ENCODE results near the gene NCK2. TPM values are rescaled to one million over a fixed set of nuclear protein-coding genes. Genes with fewer than 3 reads are reported as not detected.

Gene NCK2
- total and polyA plus RNA-seq, 9 of the 15 experiments (the other 6 are each of a cell fraction or from before 2014, with no cell fraction given), result 0.90 to 27.9 (median 15.9) TPM

DNA sequence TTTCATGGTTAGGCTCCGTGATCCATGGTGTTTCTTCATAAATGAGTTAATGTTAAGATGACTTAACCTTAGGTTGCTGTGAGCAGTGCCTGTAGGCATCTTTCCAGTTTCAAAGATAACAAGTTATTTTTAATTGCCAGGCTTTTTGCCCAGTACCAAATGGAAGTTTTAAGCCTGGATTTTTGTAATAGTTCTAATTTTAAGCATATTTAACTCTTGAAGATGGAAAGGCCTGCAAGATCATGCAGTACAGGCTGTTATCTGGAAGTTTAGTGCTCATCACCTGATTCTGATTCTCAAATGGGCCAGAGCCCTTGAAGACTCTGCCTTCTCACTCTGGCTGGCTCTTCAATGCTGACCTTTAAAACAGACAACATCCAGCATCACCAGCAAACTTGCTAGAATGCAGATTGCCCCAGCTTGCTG, 141.3 kb downstream of the NCK2 start:
- in situ Hi-C loops (cut with MboI), result no loop called here
- Histone ChIP-seq H3K27ac (ENCODE audit: extremely low read depth, low read depth, low read length) (no peak overlapping the region), H3K9me3 (replicated peaks; ENCODE audit: control insufficient read depth, insufficient read depth, low read depth, low read length) (no peaks in the 10 kb centered on the region; the same call in 1 of the 2 replicates), H4K20me1 (replicated peaks; ENCODE audit: control insufficient read depth, insufficient read depth, low read length) (no peaks in the 10 kb centered on the region), H3K4me3 (no peak overlapping the region), H3K4me1 (replicated peaks in 1 of 2; ENCODE audit: control insufficient read depth in 2 of 2, insufficient read depth in 2 of 2, low read length in 2 of 2) (peaks cover 0 to 8% of the 10 kb centered on the region in 2 experiments; a peak in 1 of 5 replicates), H3K9ac (ENCODE audit: insufficient read depth in 1 of 2, low read depth in 2 of 2, low read length in 2 of 2) (no peak overlapping the region), H3K27me3 (ENCODE audit: control insufficient read depth in 2 of 2, insufficient read depth in 2 of 2, low read length in 2 of 2) (no peaks in the 10 kb centered on the region), H3K4me2 (ENCODE audit: insufficient read depth, low read length) (no peak overlapping the region), H3K9me1 (ENCODE audit: control insufficient read depth, insufficient read depth, low read length) (no peaks in the 10 kb centered on the region), H3K36me3 (ENCODE audit: control insufficient read depth, insufficient read depth, low read length) (peaks cover 5% of the 10 kb centered on the region; the same call in 1 of the 3 replicates), H2AFZ (ENCODE audit: low read depth, low read length) (no peak overlapping the region), H3K79me2 (ENCODE audit: control insufficient read depth, insufficient read depth, low read length) (no peaks in the 10 kb centered on the region; the same call in 2 of the 3 replicates)
- no TSS peak for BruUV-seq (replicated peaks)
- ATAC-seq (no peak), DNase-seq (ENCODE audit: extremely low read depth in 1 of 4, low spot score in 3 of 4) (no peak), FAIRE-seq (no peak)
- CTCF ChIA-PET (ENCODE audit: low intra/inter-chr PET ratio), result no interaction called here
- TF ChIP-seq, protein P1, sequence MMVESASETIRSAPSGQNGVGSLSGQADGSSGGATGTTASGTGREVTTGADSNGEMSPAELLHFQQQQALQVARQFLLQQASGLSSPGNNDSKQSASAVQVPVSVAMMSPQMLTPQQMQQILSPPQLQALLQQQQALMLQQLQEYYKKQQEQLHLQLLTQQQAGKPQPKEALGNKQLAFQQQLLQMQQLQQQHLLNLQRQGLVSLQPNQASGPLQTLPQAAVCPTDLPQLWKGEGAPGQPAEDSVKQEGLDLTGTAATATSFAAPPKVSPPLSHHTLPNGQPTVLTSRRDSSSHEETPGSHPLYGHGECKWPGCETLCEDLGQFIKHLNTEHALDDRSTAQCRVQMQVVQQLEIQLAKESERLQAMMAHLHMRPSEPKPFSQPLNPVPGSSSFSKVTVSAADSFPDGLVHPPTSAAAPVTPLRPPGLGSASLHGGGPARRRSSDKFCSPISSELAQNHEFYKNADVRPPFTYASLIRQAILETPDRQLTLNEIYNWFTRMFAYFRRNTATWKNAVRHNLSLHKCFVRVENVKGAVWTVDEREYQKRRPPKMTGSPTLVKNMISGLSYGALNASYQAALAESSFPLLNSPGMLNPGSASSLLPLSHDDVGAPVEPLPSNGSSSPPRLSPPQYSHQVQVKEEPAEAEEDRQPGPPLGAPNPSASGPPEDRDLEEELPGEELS (CRISPR knock-in tag; IDR thresholded peaks at IDR 0.05; ENCODE audit: borderline replicate concordance), result no peak
- TF ChIP-seq, protein P2, sequence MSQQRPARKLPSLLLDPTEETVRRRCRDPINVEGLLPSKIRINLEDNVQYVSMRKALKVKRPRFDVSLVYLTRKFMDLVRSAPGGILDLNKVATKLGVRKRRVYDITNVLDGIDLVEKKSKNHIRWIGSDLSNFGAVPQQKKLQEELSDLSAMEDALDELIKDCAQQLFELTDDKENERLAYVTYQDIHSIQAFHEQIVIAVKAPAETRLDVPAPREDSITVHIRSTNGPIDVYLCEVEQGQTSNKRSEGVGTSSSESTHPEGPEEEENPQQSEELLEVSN (IDR thresholded peaks at IDR 0.05; ENCODE audit: borderline replicate concordance in 1 of 2, extremely low read depth in 1 of 2, insufficient read depth in 1 of 2, insufficient read length in 1 of 2, low read depth in 1 of 2, low read length in 1 of 2, poor library complexity in 1 of 2, severe bottlenecking in 1 of 2), result no peak
- TF ChIP-seq ARNT (IDR thresholded peaks at IDR 0.05) (no peak), RFX7 (CRISPR knock-in tag; IDR thresholded peaks at IDR 0.05) (no peak), DACH1 (IDR thresholded peaks at IDR 0.05; ENCODE audit: partially characterized antibody) (no peak), KLF13 (tag; IDR thresholded peaks at IDR 0.05; ENCODE audit: borderline replicate concordance, low read depth) (no peak)
- POLR2A ChIA-PET, result interaction anchor here (1.1 to 1.4 kb wide), 2 partner anchors 35 to 117 kb away, joined by 3 read pairs; no protein-coding TSS in a partner anchor
- 46% methylated on average over 1 of the region's 1 CpG for WGBS (ENCODE audit: insufficient coverage, low coverage, missing lambda C conversion rate)
- intact Hi-C loops (cut with micrococcal nuclease), result no loop called here

Measured in K562 (cell line).